Measurements from ENCODE around the gene TAPBP.
"Not testable (repeated sequence)": the region's sequence is repeated elsewhere in the genome, so short reads cannot be mapped to it uniquely, and the experiment has no call there.

TAPBP gene

DNA sequence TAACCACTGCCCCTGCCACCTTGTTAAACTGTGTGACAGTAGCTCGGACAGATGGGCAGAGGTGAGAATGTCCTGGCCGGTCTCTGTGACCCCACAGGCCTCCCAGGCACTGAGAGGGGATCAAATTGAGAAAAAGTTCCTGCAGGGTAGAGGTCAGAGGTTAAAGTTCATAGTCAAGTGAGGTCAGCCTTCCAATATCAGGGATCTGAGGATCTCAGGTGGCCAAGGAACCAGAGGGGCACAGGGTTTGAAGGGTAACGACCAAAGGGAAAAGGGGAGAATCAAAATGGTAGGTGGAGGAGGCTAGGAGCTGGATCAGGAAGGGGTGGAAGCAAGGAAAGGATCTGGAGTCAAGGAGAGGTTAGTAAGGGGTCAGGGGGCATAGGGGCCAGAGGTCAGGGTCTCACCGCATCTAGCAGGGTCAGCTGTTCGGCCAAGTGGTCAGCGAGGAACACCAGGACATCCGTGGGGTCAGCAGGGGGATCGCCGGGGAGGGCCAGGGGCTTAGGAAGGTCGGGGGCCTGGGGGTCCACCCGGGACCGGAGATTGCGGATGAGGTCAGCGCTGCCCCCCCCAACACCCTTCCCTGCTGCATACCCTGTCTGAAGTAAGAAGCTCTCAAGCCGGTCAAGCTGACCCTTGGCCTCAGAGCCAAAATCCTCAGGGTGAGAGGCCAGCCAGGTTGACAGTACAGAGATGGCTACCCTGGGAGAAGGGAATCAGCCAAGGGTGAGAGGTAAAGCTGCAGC lies 18.1 kb downstream of the TAPBP start:
- no peak for DNase-seq

DNA sequence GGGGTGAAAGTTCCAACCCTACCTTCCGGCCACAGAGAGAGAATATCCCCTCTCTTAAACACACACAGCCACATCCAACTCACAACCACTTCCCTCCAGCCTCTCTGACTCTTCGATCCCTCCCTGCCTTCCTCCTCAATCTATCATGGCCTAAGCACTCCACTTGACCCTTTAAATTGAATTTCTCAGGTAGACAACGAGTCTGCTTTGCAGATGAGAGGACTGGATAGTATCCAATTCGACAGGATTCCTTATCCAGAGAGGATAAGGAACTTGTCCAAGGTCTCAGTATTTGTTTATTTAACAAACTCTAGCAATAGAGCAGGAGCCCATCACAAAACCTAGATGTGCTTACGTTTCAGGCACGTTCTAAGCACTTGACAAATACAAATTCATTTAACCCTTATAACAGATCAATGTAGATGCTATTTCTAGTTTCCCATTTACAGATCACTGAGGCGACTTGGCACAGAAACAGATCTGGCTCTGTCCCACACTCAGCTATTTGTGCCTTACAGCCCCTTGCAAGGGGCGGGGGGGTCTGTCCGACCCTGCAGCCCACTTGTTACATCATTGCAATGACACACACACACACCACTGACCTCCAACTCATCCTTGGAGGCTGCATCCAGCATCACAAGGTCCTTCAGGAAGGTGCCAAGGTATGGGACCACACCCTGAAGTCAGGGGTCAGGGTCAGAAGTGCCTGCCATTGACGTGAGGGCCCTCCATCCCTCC lies 19.6 kb downstream of the TAPBP start:
- DNase-seq: no peak

DNA sequence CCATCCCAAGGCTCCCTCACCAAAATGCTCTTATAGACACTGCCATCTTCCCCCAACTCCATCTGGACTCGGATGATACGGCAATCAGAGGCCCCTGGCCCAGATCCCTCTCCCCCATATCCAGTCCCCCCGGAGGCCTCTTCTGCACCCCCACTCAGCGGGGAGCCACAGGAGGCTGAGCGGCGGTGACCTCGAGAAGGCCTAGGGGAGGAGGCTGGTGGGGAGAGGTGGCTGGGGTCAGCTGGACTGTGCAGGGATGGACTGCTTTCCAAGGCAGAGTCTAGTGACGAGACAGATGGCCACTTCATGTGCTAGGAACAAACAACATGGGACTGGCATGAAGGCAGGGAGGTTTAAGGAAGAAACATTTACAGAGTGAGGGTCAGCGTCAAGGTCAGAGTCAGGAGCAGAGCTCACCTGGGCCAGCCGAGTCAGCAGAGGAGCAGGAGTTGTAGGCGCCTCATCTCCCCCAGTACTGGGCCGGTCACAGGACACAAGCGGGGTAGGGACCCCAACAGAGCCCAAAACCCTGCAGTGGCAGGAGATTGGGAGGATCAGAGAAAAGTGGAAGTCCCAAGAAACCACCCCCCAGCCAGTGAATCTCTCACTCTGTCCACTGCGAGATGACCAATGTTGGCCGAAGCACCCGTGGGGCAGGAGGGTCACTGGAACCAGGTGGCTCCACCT lies 20.7 kb downstream of the TAPBP start:
- no peak for DNase-seq

DNA sequence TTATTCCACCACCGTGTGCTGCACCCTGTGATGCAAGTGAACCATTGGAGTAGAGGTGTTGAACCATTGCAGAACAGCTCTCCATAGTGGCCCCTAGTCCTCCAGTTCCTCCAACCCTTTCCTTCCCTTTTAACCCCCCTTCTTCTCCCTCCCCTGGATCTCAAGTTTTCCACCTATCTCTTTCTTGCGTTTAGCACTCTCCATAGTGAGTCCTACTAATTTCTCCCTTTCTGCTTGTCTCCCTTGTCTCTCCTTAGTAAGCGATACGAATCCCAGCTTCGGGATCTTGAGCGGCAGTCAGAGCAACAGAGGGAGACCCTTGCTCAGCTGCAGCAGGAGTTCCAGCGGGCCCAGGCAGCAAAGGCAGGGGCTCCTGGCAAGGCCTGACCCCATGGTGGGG lies 23.4 kb downstream of the TAPBP start:
- no peak for DNase-seq

DNA sequence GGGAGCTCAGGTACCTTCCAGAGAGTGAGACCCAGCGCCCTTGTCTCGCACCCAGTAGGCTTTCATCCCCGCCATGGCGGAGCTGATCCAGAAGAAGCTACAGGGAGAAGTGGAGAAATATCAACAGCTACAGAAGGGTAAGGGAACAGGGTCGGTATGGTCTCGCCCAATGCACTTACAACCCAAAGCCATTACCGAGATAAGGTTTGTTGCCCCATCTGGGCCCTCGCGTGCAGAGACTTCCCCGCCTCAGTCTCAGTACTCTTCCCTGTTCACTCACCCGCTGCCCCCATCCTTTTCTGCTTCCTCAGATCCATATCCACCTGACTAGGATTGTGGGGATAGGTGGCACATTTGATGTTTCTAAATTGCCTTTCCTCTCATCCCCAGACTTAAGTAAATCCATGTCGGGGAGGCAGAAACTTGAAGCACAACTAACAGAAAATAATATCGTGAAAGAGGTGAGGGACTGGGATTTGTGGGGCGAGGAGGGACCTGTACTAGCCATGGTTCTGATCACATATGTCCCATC lies 24.0 kb downstream of the TAPBP start:
- no peak for DNase-seq

DNA sequence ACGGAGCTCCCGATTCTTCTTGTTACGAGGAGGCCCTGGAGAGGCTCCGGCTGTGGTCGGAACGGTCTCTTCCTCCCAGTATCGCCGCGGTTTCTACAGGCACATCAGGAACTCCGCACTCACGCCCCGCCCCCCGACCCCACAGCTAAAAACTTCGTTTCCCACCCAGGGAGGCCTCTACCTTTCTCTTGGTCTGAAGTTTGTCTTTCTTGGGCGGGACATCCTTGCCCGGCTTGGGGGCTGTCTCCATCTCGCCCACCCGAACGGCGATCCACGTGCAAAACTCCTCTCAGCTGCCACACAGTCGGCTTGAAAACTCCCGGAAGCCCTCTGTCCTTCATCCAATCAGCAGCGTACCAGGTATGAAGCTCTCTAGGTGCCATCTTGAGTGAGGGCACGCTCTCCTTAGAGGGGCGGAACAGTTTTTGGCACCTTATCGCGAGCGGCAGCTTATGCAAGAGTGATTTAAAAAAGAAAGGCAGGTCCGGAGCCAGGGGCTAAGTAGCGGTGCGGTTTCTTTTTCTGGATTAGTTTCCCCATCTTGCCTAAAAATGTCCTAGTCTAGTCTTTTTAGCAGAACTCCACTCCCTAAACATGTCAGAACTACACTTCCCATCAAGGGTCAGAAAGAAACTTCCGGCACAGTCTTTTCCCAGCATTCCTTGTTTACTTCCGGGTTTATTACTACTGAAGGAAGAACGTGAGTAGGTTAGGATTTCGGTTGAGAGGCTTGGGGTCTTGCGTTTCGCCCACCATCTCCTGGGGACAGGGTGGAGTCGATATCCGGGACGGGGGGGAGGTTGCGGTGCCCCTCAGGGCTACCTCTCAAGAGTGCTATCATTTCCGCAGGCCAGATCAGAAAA lies 24.7 kb downstream of the TAPBP start, which contains the start of the genes PFDN6 and WDR46:
Gene PFDN6, plus strand, starts transcription at position 681 of the 863 bp plus-strand sequence. CDS start 256 bp downstream, outside the sequence.
Gene WDR46, minus strand, starts transcription at position 319 of the 863 bp plus-strand sequence. Its CDS starts 69 bp downstream, at position 250.
- DNase-seq: peak; percentile 66

DNA sequence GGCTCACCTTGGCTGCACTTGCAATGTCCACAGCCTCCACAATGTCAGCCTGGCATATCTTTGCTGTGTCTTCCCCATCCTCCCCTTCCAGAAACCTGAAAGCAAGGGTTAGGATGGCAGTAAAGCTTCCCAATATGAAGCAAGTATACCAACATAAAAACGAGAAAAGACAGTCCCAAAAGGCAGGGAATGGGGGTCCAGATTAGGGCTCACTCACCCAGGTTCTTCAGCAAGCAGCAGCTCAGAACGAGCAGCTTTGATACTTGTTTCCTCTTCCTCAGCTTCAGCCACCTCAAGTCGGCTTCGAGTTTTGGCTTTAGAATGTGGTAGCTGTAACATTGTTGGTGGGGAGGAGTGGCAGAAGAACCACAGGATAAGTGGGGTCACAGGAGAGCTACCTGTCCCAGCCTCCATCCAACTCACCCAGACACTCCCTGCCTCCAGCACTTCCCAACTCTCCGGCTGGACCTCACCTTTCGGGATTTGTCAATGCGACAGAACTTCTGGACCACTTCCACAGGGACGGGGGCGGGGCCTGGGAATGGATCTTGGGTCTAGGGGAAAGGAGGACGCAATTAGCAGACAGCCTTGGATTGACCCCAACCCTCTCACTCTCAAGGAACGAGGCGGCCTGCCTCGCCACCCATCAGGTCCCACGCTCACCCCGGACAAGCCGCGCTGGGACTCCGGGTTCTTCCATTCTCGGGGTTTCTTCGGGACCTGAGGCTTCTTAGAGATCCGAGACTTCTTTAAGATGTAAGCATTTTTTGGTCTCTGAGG lies 25.5 kb downstream of the TAPBP start:
- DNase-seq: no peak

DNA sequence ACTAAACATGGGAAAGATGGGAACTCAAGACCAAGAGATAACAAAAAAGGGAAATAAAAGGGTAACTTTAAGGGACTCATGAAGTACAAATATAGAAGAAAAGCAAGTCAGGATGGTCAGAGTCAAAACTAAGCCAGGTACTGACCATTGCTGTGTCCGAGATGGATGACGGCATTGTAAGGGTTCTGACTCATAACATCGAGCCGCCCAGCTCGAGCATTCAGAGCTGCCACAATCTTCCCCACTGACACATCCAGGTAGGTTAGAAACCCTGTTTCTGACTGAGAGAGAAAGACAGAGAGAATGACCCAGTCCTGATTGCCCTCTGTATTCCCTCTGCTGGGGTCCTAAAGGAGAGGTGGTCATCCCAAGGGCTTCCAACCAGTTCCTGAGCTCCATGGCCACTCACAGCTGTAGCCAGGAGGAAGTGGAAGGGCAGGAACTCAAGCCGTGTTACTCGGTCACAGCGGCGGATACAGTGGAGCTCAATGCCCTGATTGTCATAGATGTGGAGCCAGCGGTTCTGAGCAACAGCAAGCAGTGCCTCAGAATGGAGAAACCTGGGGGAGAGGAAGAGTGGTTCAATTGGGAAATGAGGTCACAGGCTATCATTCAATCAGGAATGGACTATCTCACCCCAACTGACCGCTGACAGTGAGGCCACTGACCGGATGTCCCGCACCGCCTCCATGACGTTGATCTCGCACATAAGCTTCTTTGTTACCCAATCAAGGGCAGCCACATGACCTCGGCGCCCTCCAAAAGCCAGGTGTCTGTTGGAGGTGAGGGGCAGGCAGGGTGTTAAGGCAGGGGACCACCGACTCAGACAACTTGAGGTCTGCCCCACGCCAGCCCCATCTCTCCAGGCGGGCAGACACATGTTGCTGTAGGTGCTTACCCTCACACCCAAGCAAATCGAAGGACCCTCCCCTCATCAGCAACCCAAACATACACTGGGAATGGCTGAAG lies 26.6 kb downstream of the TAPBP start:
- DNase-seq: no peak

DNA sequence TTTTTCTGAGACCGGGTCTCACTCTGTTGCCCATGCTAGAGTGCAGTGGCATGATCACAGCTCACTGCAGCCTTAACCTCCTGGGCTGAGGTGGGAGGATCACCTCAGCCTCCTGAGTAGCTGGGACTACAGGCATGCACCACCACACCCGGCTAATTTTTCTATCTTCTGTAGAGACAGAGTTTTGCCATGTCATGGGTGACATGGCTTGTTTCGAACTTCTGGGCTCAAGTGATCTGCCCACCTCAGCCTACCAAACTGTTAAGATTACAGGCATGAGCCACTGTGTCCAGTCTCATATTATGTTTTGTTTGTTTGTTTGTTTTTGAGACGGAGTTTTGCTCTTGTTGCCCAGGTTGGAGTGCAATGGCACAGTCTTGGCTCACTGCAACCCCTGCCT lies 28.7 kb downstream of the TAPBP start:
- not testable (repeated sequence) for DNase-seq

DNA sequence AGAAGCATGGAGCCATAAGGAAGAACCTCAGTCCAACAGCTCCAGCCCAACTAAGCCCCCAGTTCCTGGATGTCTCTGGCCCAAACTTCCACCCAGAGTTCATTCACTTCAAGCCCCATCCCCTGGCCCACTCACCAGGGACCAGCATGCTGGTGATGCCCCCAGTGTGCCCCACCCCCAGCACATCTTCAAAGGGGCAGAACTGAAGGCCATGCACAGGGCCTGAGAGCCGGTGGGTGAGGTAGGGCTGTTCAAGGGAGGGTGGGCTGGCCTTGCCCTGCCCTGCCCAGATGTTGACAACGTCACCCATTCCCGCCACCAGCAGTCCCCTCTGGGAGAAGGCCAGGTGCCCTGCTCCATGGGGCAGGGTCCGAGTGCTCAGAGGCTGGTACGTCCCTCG lies 33.3 kb downstream of the TAPBP start:
- DNase-seq: no peak

DNA sequence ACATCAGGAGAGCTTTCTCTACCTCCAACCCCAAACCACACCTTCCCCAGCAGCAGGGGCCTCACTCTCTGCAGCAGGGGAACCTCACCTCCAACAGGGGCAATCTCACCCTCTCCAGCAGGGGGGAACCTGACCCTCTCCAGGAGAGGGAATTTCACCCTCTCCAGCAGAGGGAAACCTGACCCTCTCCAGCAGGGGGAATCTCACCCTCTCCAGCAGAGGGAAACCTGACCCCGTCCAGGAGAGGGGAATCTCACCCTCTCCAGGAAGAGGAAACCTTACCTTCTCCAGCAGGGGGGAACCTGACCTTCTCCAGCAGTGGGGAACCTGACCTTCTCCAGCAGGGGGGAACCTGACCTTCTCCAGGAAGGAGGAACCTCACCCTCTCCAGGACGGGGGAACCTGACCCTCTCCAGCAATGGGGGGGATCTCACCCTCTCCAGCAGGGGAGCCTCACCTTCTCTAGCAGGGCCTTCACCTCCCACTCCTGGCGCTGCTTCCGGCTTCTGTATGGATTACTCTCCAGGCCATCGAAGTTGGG lies 33.8 kb downstream of the TAPBP start:
- no peak for DNase-seq

DNA sequence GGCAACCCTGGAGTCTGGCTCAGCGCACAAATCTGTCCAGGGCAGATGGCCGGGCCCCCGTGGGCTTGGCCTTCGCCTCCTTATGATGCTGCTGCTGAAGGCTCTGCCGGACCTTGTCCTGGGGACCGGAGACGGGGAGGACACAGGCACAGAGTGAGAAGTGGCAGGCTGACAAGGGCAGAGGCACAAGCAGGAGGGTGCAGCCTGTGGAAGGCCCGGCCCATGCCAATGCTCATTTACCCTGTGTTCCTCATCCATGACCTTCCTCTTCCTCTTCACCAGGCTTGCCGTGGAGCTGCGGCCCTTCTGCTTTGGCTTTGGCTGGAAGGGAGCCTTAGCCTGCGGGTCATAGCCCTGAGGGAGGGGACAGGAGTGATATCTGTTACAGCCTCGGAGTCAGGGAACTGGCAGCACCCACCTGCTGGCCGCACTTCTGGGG lies 34.6 kb downstream of the TAPBP start:
- no peak for DNase-seq

DNA sequence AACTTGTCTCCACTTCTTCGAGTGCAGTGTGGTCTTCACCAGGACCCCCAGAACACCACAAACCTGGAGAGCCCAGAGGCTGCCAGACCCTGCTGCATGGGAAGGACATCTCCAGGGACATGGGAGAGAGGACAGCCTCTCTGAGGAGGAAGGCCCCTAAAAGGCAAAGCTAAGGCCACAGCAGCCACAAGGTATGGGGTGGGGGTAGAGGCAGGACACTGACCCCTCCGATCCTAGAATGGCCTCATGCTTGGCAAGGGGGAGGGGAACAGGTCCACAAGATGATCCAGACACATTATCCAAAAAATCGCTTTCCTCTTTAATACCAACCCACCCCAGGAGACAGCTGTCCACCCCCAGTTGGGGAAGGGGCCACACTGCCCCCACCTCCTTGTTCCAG lies 35.1 kb downstream of the TAPBP start:
- DNase-seq: no peak

DNA sequence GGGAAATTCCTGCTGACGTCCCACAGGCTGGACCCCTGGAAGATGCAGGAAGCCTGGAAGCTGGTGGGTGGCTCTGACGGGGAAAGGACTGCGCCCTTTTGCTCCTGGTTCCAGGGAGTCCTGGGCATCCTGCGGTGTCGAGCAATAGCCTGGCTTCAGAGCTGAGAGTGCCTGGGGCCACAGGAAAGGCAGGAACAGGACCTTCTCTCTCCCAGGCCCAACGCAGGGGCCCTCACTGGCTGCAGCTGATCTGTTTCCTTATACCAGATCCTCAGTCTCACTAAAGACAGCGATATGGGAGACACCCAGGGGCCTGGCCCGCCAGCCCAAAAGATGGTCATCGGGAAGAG lies 35.5 kb downstream of the TAPBP start:
- no peak for DNase-seq

DNA sequence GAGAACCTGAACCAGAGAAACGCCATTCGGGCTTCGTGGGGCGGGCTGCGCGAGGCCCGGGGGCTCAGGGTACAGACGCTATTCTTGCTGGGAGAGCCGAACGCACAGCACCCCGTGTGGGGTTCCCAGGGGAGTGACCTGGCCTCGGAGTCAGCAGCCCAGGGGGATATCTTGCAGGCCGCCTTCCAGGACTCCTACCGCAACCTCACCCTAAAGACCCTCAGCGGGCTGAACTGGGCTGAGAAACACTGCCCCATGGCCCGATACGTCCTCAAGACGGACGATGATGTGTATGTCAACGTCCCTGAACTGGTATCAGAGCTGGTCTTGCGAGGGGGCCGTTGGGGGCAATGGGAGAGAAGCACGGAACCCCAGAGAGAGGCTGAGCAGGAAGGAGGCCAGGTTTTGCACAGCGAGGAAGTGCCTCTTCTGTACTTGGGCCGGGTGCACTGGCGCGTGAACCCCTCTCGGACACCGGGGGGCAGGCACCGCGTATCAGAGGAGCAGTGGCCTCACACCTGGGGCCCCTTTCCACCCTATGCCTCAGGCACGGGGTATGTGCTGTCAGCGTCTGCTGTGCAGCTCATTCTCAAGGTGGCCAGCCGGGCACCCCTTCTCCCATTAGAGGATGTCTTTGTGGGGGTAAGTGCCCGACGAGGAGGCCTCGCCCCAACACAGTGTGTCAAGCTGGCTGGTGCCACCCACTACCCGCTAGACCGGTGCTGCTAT lies 36.1 kb downstream of the TAPBP start:
- peak; percentile 19 for DNase-seq

DNA sequence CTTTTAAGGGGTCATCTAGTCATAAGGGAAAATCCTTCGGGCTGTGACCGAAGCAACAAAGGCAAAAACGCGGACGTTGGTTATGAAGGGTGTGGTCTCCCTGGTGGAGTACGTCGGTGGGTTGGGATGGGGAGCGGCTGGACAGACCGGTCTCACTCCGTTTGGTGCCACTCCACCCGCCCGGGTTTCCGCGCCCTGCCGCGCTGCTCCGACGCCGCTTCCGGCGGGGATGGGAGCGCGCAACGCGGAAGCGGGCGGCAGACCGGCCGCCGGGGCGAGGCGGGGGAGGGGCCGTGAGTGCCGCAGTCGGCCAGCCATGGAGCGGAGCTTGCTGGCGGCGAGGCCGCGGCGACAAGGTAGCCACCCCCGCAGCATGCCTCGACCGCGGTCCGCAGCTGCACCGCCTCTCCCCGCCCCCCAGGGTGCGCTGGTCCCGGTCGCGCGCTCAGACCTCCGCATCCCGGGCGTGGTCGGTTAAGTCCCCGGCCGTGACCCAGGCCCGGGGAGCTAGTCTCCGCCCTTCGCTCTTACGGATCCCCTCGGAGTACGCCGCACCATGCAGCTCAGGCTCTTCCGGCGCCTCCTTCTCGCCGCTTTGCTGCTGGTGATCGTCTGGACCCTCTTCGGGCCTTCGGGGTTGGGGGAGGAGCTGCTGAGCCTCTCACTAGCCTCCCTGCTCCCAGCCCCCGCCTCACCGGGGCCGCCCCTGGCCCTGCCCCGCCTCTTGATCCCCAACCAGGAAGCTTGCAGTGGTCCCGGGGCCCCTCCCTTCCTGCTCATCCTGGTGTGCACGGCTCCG lies 36.8 kb downstream of the TAPBP start, which contains the start of gene B3GALT4:
Gene B3GALT4, plus strand, starts transcription at position 260 of the 799 bp plus-strand sequence. Its CDS starts 297 bp downstream, at position 557.
- DNase-seq: peak; percentile 44

DNA sequence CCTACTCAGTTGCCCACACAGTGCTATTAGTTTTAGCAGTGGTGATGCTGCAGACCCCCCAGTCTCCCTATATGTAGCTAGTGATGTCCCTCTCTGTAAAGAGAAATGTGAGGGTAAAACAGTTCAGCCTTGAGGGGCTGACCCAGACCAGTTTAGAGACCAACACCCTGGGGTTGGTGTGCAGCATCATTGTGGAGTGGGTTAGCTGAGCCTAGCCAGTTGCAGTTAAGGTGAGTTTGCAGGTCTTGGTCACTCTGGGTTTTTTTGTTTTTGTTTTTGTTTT lies 37.4 kb downstream of the TAPBP start:
- no peak for DNase-seq

DNA sequence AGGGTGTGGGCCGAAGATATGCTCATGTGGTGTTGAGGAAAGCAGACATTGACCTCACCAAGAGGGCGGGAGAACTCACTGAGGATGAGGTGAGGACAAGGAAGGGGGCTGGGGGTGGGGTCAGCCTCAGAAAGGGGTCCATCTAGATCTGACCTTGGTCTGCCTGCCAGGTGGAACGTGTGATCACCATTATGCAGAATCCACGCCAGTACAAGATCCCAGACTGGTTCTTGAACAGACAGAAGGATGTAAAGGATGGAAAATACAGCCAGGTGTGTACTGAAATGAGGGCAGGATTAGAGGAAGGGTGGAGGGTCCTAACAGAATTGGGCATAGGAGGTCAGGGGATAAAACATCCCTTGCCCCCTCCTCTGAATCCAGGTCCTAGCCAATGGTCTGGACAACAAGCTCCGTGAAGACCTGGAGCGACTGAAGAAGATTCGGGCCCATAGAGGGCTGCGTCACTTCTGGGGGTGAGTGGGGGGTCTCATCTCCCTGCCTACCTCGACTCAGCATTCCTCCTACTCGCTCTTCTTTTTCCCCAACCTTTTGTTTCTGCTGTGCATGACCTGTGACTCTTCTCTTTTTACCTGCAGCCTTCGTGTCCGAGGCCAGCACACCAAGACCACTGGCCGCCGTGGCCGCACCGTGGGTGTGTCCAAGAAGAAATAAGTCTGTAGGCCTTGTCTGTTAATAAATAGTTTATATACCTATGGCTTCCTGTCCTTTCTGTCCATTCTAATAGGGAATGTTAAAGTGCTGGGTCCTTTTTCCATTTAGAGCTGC lies 37.9 kb downstream of the TAPBP start:
- not testable (repeated sequence) for DNase-seq

Data from NK-92 treated with Interleukin-12 subunit alpha and Interleukin-12 subunit beta, amount 100 ng/mL, for 24 hours (cell line).